DMS53 treated with DMSO at 0.1 percent for 48 hours (cell line): ENCODE measurements around the gene TMEM54.

Experiments
- DNase-seq: peaks from one replicate; lab custom pipeline; 2025; ENCODE audit not compliant: unreplicated experiment; lab: John Stamatoyannopoulos, UW

The TMEM54 gene

GRCh38 chr1:32900956-32901822 lies at the start of gene TMEM54:
Gene TMEM54, minus strand, starts transcription at chr1:32901389. Its CDS starts 151 bp downstream, at chr1:32901238.
- DNase-seq = peak; percentile 31

- no peak for DNase-seq
These were observed 48.3 kb upstream of the TMEM54 start for GRCh38 chr1:32949519-32949918.

- DNase-seq = peak; percentile 78
These were observed 47.7 kb upstream of the TMEM54 start for GRCh38 chr1:32948905-32949304.

GRCh38 chr1:32948390-32948722 lies 47.2 kb upstream of the TMEM54 start:
- DNase-seq = no peak

- DNase-seq = no peak
These were observed 46.6 kb upstream of the TMEM54 start for GRCh38 chr1:32947669-32948389.

- DNase-seq = no peak
These were observed 45.2 kb upstream of the TMEM54 start for GRCh38 chr1:32946413-32946812.

- no peak for DNase-seq
These were observed 43.0 kb upstream of the TMEM54 start for GRCh38 chr1:32944180-32944579.

GRCh38 chr1:32939655-32940371 lies 38.6 kb upstream of the TMEM54 start:
- no peak for DNase-seq

- DNase-seq = no peak
These were observed 35.9 kb upstream of the TMEM54 start for GRCh38 chr1:32937061-32937460.

GRCh38 chr1:32934535-32934934 lies 33.3 kb upstream of the TMEM54 start:
- no peak for DNase-seq

GRCh38 chr1:32933742-32934322 lies 32.6 kb upstream of the TMEM54 start:
- DNase-seq = no peak

GRCh38 chr1:32931760-32932159 lies 30.6 kb upstream of the TMEM54 start:
- no peak for DNase-seq

- no peak for DNase-seq
These were observed 28.2 kb upstream of the TMEM54 start for GRCh38 chr1:32929366-32929765.

- no peak for DNase-seq
These were observed 27.5 kb upstream of the TMEM54 start for GRCh38 chr1:32928715-32929114.

GRCh38 chr1:32928285-32928684 lies 27.1 kb upstream of the TMEM54 start:
- no peak for DNase-seq

GRCh38 chr1:32927441-32927840 lies 26.3 kb upstream of the TMEM54 start:
- DNase-seq = no peak

- no peak for DNase-seq
These were observed 25.4 kb upstream of the TMEM54 start for GRCh38 chr1:32926562-32926961.

- DNase-seq = peak; percentile 32
These were observed 24.4 kb upstream of the TMEM54 start for GRCh38 chr1:32925403-32926162.

GRCh38 chr1:32924881-32925344 lies 23.7 kb upstream of the TMEM54 start:
- DNase-seq = peak; percentile 15

GRCh38 chr1:32920833-32921232 lies 19.6 kb upstream of the TMEM54 start:
- no peak for DNase-seq
